ENCODE results near the gene HJV.

GRCh38 chr1:146010126-146010738, 11.3 kb downstream of the HJV start:
- TF ChIP-seq POLR2AphosphoS5 (IDR thresholded peaks at IDR 0.05; ENCODE audit: low read depth): no peak
- TF ChIP-seq CTCF (IDR thresholded peaks at IDR 0.05; ENCODE audit: insufficient read depth, low read length): no peak

Data from HL-60 (cell line).